GM21576 (cell line): Measurements from ENCODE around the gene SLCO2A1.

Experiments used
- ATAC-seq: cut with Tn5 transposase; IDR thresholded peaks from one replicate; pipeline ENCODE4 v1.9.1; 2021; ENCODE audit warnings: mild to moderate bottlenecking, moderate library complexity; ENCODE audit not compliant: unreplicated experiment

SLCO2A1 gene

GRCh38 chr3:133888726-133889340 is 140.9 kb downstream of the SLCO2A1 start:
- no peak for ATAC-seq

- no peak for ATAC-seq
Observed at GRCh38 chr3:133887803-133888703, 141.7 kb downstream of the SLCO2A1 start.

- no peak for ATAC-seq
Observed at GRCh38 chr3:133887074-133887802, 142.5 kb downstream of the SLCO2A1 start.

GRCh38 chr3:133886031-133886722 is 143.5 kb downstream of the SLCO2A1 start:
- ATAC-seq, result no peak

GRCh38 chr3:133884887-133885711 is 144.6 kb downstream of the SLCO2A1 start:
- no peak for ATAC-seq

- no peak for ATAC-seq
Observed at GRCh38 chr3:133884054-133884886, 145.5 kb downstream of the SLCO2A1 start.

GRCh38 chr3:133883641-133884040 is 146.1 kb downstream of the SLCO2A1 start:
- ATAC-seq, result no peak

GRCh38 chr3:133882986-133883586 is 146.6 kb downstream of the SLCO2A1 start:
- no peak for ATAC-seq

GRCh38 chr3:133881939-133882825 is 147.5 kb downstream of the SLCO2A1 start:
- ATAC-seq, result no peak

GRCh38 chr3:133881492-133881891 is 148.2 kb downstream of the SLCO2A1 start:
- ATAC-seq, result no peak

- ATAC-seq, result no peak
Observed at GRCh38 chr3:133880886-133881455, 148.8 kb downstream of the SLCO2A1 start.

GRCh38 chr3:133880287-133880686 is 149.4 kb downstream of the SLCO2A1 start:
- ATAC-seq, result no peak

- no peak for ATAC-seq
Observed at GRCh38 chr3:133878518-133878917, 151.2 kb downstream of the SLCO2A1 start.
